ENCODE results near the gene TLDC2. TPM values are rescaled to one million over a fixed set of nuclear protein-coding genes. Genes with fewer than 3 reads are reported as not detected.
A peak's percentile ranks its signal among the peaks of the same experiment; 100 is the strongest.
"Not testable (repeated sequence)": the region's sequence is repeated elsewhere in the genome, so short reads cannot be mapped to it uniquely, and the experiment has no call there.

Gene TLDC2
- not detected in 2 replicates for total RNA-seq

GRCh38 chr20:36875702-36876472 is at the start of gene TLDC2:
TSS of gene TLDC2 (plus strand) at chr20:36876138. CDS start at chr20:36876175, 37 bp downstream.
- no peaks in the 10 kb centered on the region for H3K4me1 Mint-ChIP-seq (ENCODE audit: low read depth)
- H3K27ac Mint-ChIP-seq = no peak within 1 kb of the TSS
- H3K4me3 Mint-ChIP-seq = no peak within 1 kb of the TSS
- intact Hi-C loops (cut with micrococcal nuclease) = no loop called here
- no peaks in the 10 kb centered on the region for H3K9me3 Mint-ChIP-seq
- H3K36me3 Mint-ChIP-seq (ENCODE audit: low read depth) = peaks cover 3% of the 10 kb centered on the region
- DNase-seq (ENCODE audit: low spot score) = no peak
- no peaks in the 10 kb centered on the region for H3K27me3 Mint-ChIP-seq (ENCODE audit: insufficient read depth)

DNA sequence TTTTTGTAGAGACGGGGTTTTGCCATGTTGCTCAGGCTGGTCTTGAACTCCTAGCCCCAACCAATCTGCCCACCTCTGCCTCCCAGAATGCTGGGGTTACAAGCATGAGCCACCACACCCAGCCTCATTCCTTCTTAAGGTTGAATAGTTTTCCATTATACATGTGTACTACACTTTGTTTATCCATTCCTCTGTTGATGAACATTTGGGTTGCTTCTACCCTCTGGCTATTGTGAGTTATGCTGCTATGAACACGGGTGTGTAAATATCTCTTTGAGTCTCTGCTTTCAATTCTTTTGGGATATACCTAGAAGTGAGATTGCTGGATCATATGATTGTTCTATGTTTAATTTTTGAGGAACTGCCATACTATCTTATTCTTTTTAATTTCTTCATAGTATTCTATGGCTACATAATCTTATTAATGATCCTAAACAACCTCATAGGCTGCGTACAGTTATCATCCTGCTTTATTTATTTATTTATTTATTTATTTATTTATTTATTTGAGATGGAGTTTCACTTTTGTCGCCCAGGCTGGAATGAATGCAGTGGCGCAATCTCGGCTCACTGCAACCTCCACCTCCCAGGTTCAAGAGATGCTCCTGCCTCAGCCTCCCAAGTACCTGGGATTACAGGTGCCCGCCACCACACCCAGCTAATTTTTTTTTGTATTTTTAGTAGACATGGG is 49.2 kb upstream of the TLDC2 start:
- Mint-ChIP-seq H3K27ac (no peak overlapping the region), H3K4me3 (no peak overlapping the region), H3K4me1 (ENCODE audit: low read depth) (peaks cover 12% of the 10 kb centered on the region), H3K27me3 (ENCODE audit: insufficient read depth) (no peaks in the 10 kb centered on the region), H3K36me3 (ENCODE audit: low read depth) (no peaks in the 10 kb centered on the region), H3K9me3 (no peaks in the 10 kb centered on the region)
- no peak for DNase-seq (ENCODE audit: low spot score)
- intact Hi-C loops (cut with micrococcal nuclease) = no loop called here

GRCh38 chr20:36827541-36828279 is 48.2 kb upstream of the TLDC2 start:
- H3K4me1 Mint-ChIP-seq (ENCODE audit: low read depth) = peaks cover 12% of the 10 kb centered on the region
- H3K4me3 Mint-ChIP-seq = no peak overlapping the region
- H3K27ac Mint-ChIP-seq = peak overlapping the region; percentile 18
- intact Hi-C loops (cut with micrococcal nuclease) = no loop called here
- peak; percentile 27 for DNase-seq (ENCODE audit: low spot score)
- no peaks in the 10 kb centered on the region for H3K36me3 Mint-ChIP-seq (ENCODE audit: low read depth)
- peaks cover 2% of the 10 kb centered on the region for H3K27me3 Mint-ChIP-seq (ENCODE audit: insufficient read depth)
- no peaks in the 10 kb centered on the region for H3K9me3 Mint-ChIP-seq

DNA sequence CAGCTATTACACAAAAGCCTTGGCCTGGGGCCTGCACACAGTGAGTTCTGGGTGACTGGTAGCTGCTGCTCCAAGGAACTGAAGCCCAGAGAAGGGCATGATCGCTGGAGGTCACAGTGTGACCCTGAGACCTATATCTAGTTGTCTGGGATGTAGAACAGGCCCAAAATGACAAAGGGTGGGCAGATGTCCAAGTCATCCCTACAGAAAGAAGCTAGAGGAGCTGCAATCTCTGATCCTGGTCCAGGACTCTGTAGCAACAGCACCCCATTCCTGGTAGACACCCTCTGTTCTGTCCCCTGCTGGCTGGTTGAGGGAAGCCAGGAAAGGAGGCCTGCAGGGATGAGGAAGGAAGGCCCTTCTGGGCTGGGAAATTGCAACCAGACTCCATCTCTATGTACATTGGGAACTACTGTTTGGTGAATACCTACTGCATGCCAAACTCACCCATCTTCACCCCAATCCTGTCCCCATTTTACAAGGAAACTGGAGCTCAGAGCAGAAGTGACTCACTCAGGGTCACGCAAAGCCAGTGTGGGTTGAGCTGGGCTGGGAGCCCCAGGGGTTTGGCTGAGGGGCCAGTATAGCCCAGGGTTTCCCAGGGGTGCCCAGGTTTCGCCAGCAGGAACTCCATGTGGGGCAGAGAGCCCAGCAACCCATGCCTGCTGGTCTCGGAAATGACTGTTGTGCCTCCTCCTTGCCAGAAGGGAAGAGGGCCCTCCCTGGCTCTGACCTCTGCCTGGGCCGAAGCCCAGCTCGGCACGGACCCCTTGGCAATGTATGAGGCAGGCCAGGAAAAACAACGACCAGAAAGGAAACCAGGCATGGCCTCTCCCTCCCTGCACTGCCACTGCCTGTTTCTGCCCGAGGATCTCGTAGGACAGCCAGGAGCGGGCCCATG is 44.9 kb upstream of the TLDC2 start:
- intact Hi-C loops (cut with micrococcal nuclease) = loop anchor here (10.0 kb wide), 1 partner anchor 366 kb away; no protein-coding TSS in a partner anchor
- H3K4me3 Mint-ChIP-seq = no peak overlapping the region
- H3K27me3 Mint-ChIP-seq (ENCODE audit: insufficient read depth) = peaks cover 2% of the 10 kb centered on the region
- no peak overlapping the region for H3K27ac Mint-ChIP-seq
- H3K9me3 Mint-ChIP-seq = no peaks in the 10 kb centered on the region
- H3K36me3 Mint-ChIP-seq (ENCODE audit: low read depth) = no peaks in the 10 kb centered on the region
- H3K4me1 Mint-ChIP-seq (ENCODE audit: low read depth) = peaks cover 24% of the 10 kb centered on the region
- no peak for DNase-seq (ENCODE audit: low spot score)

DNA sequence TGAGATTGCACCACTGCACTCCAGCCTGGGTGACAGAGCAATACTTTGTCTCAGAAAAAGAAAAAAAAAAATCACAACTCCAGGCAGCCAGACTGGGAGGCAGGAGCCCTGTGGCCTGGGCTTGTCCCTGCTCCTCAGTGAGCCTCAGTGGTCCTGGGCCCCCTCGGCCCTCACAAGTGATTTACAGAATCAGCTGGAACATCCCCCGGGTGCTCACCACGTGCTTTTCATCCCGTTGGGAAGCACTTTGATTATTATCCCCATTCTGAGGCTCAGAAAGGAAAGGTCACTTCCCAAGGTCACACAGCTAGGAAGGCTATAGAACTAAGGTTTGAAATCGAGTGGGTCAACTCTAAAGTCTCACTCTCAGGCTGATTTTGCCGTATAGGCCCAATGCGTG is 43.1 kb upstream of the TLDC2 start:
- Mint-ChIP-seq H3K4me1 (ENCODE audit: low read depth) (peaks cover 28% of the 10 kb centered on the region), H3K27me3 (ENCODE audit: insufficient read depth) (peaks cover 2% of the 10 kb centered on the region), H3K4me3 (no peak overlapping the region), H3K9me3 (no peaks in the 10 kb centered on the region), H3K36me3 (ENCODE audit: low read depth) (no peaks in the 10 kb centered on the region), H3K27ac (no peak overlapping the region)
- no peak for DNase-seq (ENCODE audit: low spot score)
- intact Hi-C loops (cut with micrococcal nuclease) = loop anchor here (10.0 kb wide), 1 partner anchor 368 kb away; no protein-coding TSS in a partner anchor

DNA sequence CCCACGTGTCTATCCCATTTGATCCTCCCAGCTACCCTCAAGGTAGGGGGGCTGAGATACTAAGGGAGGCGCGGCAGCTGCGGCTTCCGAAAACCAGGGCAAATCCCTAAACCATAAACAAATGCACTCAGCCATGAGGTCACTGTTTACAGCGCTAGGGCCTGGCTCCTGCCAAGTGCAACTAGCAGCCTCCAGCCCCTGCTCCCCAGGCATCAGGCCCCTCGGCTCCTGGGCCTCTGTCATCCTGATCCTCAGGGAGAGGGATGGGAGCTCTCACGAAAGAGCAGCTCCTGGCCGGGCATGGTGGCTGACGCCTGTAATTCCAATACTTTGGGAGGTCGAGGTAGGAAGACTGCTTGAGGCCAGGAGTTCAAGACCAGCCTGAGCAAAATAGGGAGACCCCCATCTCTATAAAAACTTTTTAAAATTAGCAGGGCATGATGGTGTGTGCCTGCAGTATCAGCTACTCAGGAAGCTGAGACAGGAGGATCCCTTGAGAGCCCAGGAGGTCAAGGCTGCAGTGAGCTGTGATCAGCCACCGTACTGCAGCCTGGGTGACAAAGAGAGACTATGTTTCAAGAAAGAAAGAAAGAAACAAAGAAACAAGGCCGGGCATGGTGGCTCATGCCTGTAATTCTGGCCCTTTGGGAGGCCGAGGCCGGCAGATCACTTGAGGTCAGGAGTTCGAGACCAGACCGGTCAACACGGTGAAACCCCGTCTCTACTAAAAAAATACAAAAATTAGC is 42.5 kb upstream of the TLDC2 start:
- Mint-ChIP-seq H3K4me1 (ENCODE audit: low read depth) (peaks cover 26% of the 10 kb centered on the region), H3K27me3 (ENCODE audit: insufficient read depth) (peaks cover 2% of the 10 kb centered on the region), H3K9me3 (no peaks in the 10 kb centered on the region), H3K4me3 (no peak overlapping the region), H3K27ac (no peak overlapping the region), H3K36me3 (ENCODE audit: low read depth) (no peaks in the 10 kb centered on the region)
- no peak for DNase-seq (ENCODE audit: low spot score)
- intact Hi-C loops (cut with micrococcal nuclease) = loop anchor here (2.0 to 10.0 kb wide), 2 partner anchors 53 to 369 kb away; no protein-coding TSS in a partner anchor

DNA sequence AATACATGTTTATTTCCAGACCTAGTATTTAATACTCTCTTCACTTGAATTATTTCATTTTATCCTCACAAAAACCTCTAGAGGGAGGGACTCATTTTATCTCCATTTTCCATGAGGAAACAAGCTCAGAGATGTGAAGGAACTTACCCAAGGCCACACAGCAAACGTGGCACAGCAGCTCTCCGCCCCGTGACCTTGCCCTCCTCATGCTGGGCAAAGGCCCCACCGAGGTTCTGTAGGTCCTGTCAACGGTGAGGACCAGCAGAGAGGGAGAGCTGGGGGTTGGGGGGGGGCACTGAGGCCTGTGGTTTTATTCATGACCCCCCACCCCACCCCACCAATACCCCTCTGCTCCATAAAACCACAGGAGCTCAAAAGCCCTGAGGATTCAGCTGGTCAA is 40.9 kb upstream of the TLDC2 start:
- intact Hi-C loops (cut with micrococcal nuclease) = loop anchor here (1.0 to 10.0 kb wide), 3 partner anchors 52 to 370 kb away; partner anchors contain the start of gene DSN1
- no peak for DNase-seq (ENCODE audit: low spot score)
- peaks cover 26% of the 10 kb centered on the region for H3K4me1 Mint-ChIP-seq (ENCODE audit: low read depth)
- peak overlapping the region; percentile 81 for H3K4me3 Mint-ChIP-seq
- no peak overlapping the region for H3K27ac Mint-ChIP-seq
- peaks cover 2% of the 10 kb centered on the region for H3K27me3 Mint-ChIP-seq (ENCODE audit: insufficient read depth)
- no peaks in the 10 kb centered on the region for H3K36me3 Mint-ChIP-seq (ENCODE audit: low read depth)
- no peaks in the 10 kb centered on the region for H3K9me3 Mint-ChIP-seq

GRCh38 chr20:36835453-36836198 is 40.3 kb upstream of the TLDC2 start:
- Mint-ChIP-seq H3K36me3 (ENCODE audit: low read depth) (no peaks in the 10 kb centered on the region), H3K27me3 (ENCODE audit: insufficient read depth) (peaks cover 2% of the 10 kb centered on the region), H3K4me3 (peak overlapping the region; percentile 81), H3K9me3 (no peaks in the 10 kb centered on the region), H3K27ac (peak overlapping the region; percentile 89), H3K4me1 (ENCODE audit: low read depth) (peaks cover 26% of the 10 kb centered on the region)
- peak; percentile 84 for DNase-seq (ENCODE audit: low spot score)
- intact Hi-C loops (cut with micrococcal nuclease) = loop anchor here (1.0 to 10.0 kb wide), 3 partner anchors 51 to 371 kb away; partner anchors contain the start of gene DSN1

DNA sequence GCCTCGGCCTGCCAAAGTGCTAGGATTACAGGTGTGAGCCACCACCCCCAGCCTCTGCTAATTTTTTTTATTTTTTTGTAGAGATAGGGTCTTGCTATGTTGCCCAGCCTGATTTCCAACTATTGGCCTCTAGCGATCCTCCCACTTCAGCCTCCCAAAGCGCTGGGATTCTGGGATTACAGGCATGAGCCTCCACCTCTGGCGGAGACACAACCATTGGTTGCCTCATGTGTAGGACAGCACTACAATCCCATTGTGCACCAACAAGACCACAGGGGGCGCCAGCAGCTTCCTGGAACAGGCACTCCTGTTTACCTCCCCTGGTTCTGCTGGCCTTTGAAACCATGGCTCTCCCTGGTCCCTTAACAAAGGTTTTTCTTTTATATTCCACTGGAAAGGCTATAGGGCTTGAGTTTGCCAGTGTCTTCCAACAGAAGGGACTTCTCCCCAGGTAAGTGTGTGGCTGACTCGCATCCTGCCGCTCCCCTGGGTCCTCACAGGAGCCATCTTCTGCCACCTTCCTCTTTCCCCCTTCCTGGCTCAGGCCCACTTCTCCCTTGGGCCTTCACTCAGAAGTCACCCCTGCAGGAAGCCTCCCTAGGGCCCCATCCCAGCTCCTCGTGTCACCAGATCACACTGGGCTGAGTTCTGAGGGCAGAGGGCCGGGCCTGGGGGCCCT is 39.2 kb upstream of the TLDC2 start:
- intact Hi-C loops (cut with micrococcal nuclease) = loop anchor here (10.0 kb wide), 1 partner anchor 372 kb away; no protein-coding TSS in a partner anchor
- Mint-ChIP-seq H3K27me3 (ENCODE audit: insufficient read depth) (peaks cover 2% of the 10 kb centered on the region), H3K9me3 (no peaks in the 10 kb centered on the region), H3K36me3 (ENCODE audit: low read depth) (no peaks in the 10 kb centered on the region), H3K4me3 (peak overlapping the region; percentile 47), H3K27ac (peak overlapping the region; percentile 72), H3K4me1 (ENCODE audit: low read depth) (peaks cover 32% of the 10 kb centered on the region)
- peak; percentile 39 for DNase-seq (ENCODE audit: low spot score)

- not testable (repeated sequence) for H3K27ac Mint-ChIP-seq; H3K36me3 Mint-ChIP-seq (ENCODE audit: low read depth); H3K27me3 Mint-ChIP-seq (ENCODE audit: insufficient read depth); DNase-seq (ENCODE audit: low spot score); H3K4me3 Mint-ChIP-seq; H3K9me3 Mint-ChIP-seq
- peaks cover 41% of the 10 kb centered on the region for H3K4me1 Mint-ChIP-seq (ENCODE audit: low read depth)
- intact Hi-C loops (cut with micrococcal nuclease) = loop anchor here (10.0 kb wide), 1 partner anchor 374 kb away; no protein-coding TSS in a partner anchor
Observed at GRCh38 chr20:36838376-36838775, 37.6 kb upstream of the TLDC2 start.
